Panc1 (cell line): Measurements from ENCODE around the gene GJB6.

Source experiments
- POLR2AphosphoS5 ChIP-seq: IDR thresholded peaks from 2 replicates; pipeline ENCODE4 v1.6.1; 2012; ENCODE audit warnings: mild to moderate bottlenecking, low read depth, low read length, moderate library complexity
- TF ChIP-seq, protein P1 (sequence below): fragments of 450-650 bp; IDR thresholded peaks from 2 replicates; pipeline ENCODE4 v1.5.1; 2017; ENCODE audit warnings: mild to moderate bottlenecking

DNA sequence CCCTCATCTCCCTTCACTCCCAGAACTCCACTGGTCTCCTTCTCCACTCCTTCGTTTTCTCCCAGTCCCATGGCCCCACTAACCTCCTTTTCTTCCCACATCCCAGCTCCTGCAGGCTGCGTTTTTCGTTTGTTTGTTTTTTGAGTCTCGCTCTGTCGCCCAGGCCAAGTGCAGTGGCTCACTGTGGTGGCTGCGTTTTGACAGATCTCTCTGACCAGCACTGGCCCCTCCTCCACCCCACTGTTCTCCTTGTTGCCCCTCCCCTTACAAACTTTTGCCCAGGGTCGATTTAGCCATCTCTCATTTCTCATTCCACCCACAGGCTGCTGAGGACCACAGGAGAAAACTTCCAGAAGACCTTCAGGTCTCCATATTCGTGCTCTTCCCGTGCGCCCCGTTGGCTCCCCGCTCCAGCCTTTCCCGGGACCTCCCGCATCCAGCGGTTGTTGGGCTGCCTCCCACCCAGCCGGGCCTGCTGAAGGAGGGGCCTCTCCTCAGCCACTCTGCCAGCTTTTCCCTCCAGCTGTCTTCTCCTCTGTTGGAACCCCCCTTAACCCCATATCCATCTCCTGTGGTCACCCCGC, 40.6 kb upstream of the GJB6 start:
- TF ChIP-seq, protein P1, sequence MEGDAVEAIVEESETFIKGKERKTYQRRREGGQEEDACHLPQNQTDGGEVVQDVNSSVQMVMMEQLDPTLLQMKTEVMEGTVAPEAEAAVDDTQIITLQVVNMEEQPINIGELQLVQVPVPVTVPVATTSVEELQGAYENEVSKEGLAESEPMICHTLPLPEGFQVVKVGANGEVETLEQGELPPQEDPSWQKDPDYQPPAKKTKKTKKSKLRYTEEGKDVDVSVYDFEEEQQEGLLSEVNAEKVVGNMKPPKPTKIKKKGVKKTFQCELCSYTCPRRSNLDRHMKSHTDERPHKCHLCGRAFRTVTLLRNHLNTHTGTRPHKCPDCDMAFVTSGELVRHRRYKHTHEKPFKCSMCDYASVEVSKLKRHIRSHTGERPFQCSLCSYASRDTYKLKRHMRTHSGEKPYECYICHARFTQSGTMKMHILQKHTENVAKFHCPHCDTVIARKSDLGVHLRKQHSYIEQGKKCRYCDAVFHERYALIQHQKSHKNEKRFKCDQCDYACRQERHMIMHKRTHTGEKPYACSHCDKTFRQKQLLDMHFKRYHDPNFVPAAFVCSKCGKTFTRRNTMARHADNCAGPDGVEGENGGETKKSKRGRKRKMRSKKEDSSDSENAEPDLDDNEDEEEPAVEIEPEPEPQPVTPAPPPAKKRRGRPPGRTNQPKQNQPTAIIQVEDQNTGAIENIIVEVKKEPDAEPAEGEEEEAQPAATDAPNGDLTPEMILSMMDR: no peak
- no peak for TF ChIP-seq POLR2AphosphoS5
